PC-9 (cell line): Measurements from ENCODE around the gene KIAA0513. TPM values are rescaled to one million over a fixed set of nuclear protein-coding genes. Genes with fewer than 3 reads are reported as not detected.

Experiments used
- BruUV-seq: library from RNA; stranded (reverse); fragments of 400-500 nt; replicated peaks from 2 replicates; lab custom pipeline; 2021; lab: Mats Ljungman, UMichigan
- CTCF ChIA-PET: fragments of 300-600 bp; sonication (Branson Sonifier 250); formaldehyde crosslinking; loops from one replicate; lab custom pipeline; 2022; ENCODE audit warnings: antibody characterized with exemption; lab: Charles Lee
- POLR2A ChIA-PET: fragments of 300-600 bp; sonication (Branson Sonifier 250); formaldehyde crosslinking; loops from one replicate; lab custom pipeline; 2022; ENCODE audit warnings: antibody characterized with exemption; ENCODE audit not compliant: unreplicated experiment; lab: Charles Lee
- DNase-seq, 2 experiments: peaks; one replicate each; pipeline versions ENCODE4 v3.0.0 to v3.0.0-alpha.2; 2015 to 2022; ENCODE audit warnings: mixed read lengths in 1 of 2
- H2AFZ ChIP-seq: fragments of 200-600 bp; sonication (generic); 2 replicates; pipeline ENCODE4 v1.8.1; 2017; ENCODE audit warnings: antibody characterized with exemption
- H3F3A ChIP-seq: fragments of 200-600 bp; sonication (generic); 2 replicates; pipeline ENCODE4 v1.8.1; 2017; ENCODE audit warnings: antibody characterized with exemption, mild to moderate bottlenecking, low read depth; ENCODE audit not compliant: insufficient read depth
- H3K27ac ChIP-seq: fragments of 200-600 bp; sonication (generic); 2 replicates; pipeline ENCODE4 v1.6.1; 2016; ENCODE audit warnings: mixed run types
- H3K27me3 ChIP-seq: fragments of 200-600 bp; sonication (generic); 2 replicates; pipeline ENCODE4 v1.6.1; 2016; ENCODE audit warnings: low read depth, mixed run types; ENCODE audit not compliant: insufficient read depth
- H3K36me3 ChIP-seq: fragments of 200-600 bp; sonication (generic); 2 replicates; pipeline ENCODE4 v1.6.1; 2016; ENCODE audit warnings: low read depth, mixed run types
- H3K4me1 ChIP-seq: fragments of 200-600 bp; sonication (generic); replicated peaks from 2 replicates; pipeline ENCODE4 v1.6.1; 2016; ENCODE audit warnings: mixed run types; ENCODE audit not compliant: insufficient read depth
- H3K4me2 ChIP-seq: fragments of 200-600 bp; sonication (generic); 2 replicates; pipeline ENCODE4 v1.6.1; 2017; ENCODE audit warnings: mixed run types
- H3K4me3 ChIP-seq: fragments of 200-600 bp; sonication (generic); 2 replicates; pipeline ENCODE4 v1.6.1; 2016; ENCODE audit warnings: mixed run types
- H3K79me2 ChIP-seq: fragments of 200-600 bp; sonication (generic); 2 replicates; pipeline ENCODE4 v1.6.1; 2017; ENCODE audit warnings: low read depth, mixed run types
- H3K9me2 ChIP-seq: fragments of 200-600 bp; sonication (generic); 2 replicates; pipeline ENCODE4 v1.8.1; 2017; ENCODE audit warnings: mild to moderate bottlenecking; ENCODE audit not compliant: insufficient read depth
- H3K9me3 ChIP-seq: fragments of 200-600 bp; sonication (generic); 2 replicates; pipeline ENCODE4 v1.8.1; 2016; ENCODE audit warnings: low read depth; ENCODE audit not compliant: insufficient read depth
- H4K20me1 ChIP-seq: fragments of 200-600 bp; sonication (generic); 2 replicates; pipeline ENCODE4 v1.8.1; 2017; ENCODE audit not compliant: insufficient read depth
- CTCF ChIP-seq: fragments of 200-600 bp; sonication (generic); conservative IDR thresholded peaks from 2 replicates; pipeline ENCODE4 v1.6.1; 2017; ENCODE audit warnings: mixed run types, antibody characterized with exemption, mild to moderate bottlenecking, moderate library complexity
- EZH2 ChIP-seq: fragments of 200-600 bp; sonication (generic); IDR thresholded peaks from 2 replicates; pipeline ENCODE4 v1.8.0; 2017; ENCODE audit warnings: antibody characterized with exemption, low read depth
- intact Hi-C: fragments of 100-400 bp; cut with micrococcal nuclease; formaldehyde crosslinking; loops from one replicate; pipeline ENCODE4 v1.10.0; 2022; ENCODE audit not compliant: unreplicated experiment
- total RNA-seq: library from RNA; stranded (reverse); gene quantifications from 2 replicates; pipeline ENCODE4 v1.2.3, GENCODE V29; 2021

Gene KIAA0513
- total RNA-seq, 1 experiment from 2014 or later = 4.3 TPM

- BruUV-seq = no TSS peak
Observed at GRCh38 chr16:85014311-85014710, 13.3 kb upstream of the KIAA0513 start.

DNA sequence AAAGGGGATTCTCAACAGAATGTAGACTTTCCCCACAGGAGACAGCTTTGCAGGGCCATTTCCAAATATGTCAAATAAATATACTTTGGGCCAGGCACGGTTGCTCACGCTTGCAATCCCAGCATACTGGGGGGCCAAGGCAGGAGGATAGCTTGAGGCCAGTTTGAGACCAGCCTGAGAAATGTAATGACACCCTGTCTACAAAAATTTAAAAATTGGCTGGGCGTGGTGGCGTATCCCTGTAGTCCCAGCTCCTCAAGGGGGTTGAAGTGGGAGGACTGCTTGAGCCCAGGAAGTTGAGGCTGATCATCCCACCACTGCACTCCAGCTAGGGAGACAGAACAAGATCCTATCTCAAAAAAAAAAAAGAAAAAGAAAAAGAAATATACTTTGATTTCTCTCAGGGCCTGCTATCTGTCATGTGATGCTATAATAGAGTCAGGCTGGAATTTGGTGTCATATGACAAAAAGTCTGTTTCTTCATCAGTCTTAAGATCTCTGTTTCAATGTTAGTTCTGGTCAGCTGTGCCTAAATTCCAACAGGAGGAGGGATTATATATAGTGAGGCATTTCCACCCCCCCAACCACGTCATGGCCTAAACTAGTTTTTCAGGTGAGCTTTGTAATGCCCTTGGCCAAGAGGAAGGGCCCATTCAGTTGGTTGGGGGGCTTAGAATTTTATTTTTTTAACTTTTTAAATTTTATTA lies 12.0 kb upstream of the KIAA0513 start:
- TF ChIP-seq EZH2 = no peak
- TF ChIP-seq CTCF = no peak
- Histone ChIP-seq H3K27me3 (no peaks in the 10 kb centered on the region), H2AFZ (no peak overlapping the region), H3K9me2 (no peaks in the 10 kb centered on the region), H4K20me1 (no peaks in the 10 kb centered on the region), H3K4me3 (no peak overlapping the region), H3K36me3 (no peaks in the 10 kb centered on the region), H3K4me2 (no peak overlapping the region), H3K27ac (no peak overlapping the region), H3K9me3 (no peaks in the 10 kb centered on the region), H3K4me1 (peaks cover 25% of the 10 kb centered on the region; the same call in 1 of the 2 replicates), H3K79me2 (peaks cover 4% of the 10 kb centered on the region), H3F3A (peaks cover 13% of the 10 kb centered on the region; the same call in 1 of the 2 replicates)
- peak in 1 of 2 experiments; percentile 64 for DNase-seq
- ChIA-PET CTCF (no interaction called here), POLR2A (interaction anchor here (0.7 kb wide), 1 partner anchor 641 kb away, joined by 3 read pairs; no protein-coding TSS in a partner anchor)
- no TSS peak for BruUV-seq
- intact Hi-C loops = no loop called here

More at GRCh38 chr16:85014311-85014710, 13.3 kb upstream of the KIAA0513 start:
- 0 out of 2 replicates have a peak, but pooled peaks cover 3% of the 10 kb centered on the region for H3K36me3 ChIP-seq
- intact Hi-C loops = no loop called here
- peaks cover 35% of the 10 kb centered on the region for H3K4me1 ChIP-seq
- peaks cover 13% of the 10 kb centered on the region; the same call in 1 of the 2 replicates for H3F3A ChIP-seq
- H3K79me2 ChIP-seq = peaks cover 18% of the 10 kb centered on the region
- H3K9me2 ChIP-seq = no peaks in the 10 kb centered on the region
- no peak overlapping the region for H2AFZ ChIP-seq
- H3K9me3 ChIP-seq = no peaks in the 10 kb centered on the region
- H3K27me3 ChIP-seq = no peaks in the 10 kb centered on the region
- H3K4me3 ChIP-seq = no peak overlapping the region
- no peak overlapping the region for H3K27ac ChIP-seq
- H3K4me2 ChIP-seq = no peak overlapping the region
- TF ChIP-seq CTCF (no peak), EZH2 (no peak)
- CTCF ChIA-PET = no interaction called here
- POLR2A ChIA-PET = no interaction called here
- H4K20me1 ChIP-seq = 0 out of 2 replicates have a peak, but pooled peaks cover 3% of the 10 kb centered on the region
- no peak for DNase-seq

- Histone ChIP-seq H3K27me3 (no peaks in the 10 kb centered on the region), H3K9me3 (no peaks in the 10 kb centered on the region), H3K9me2 (no peaks in the 10 kb centered on the region), H3K36me3 (no peaks in the 10 kb centered on the region), H3K79me2 (no peaks in the 10 kb centered on the region), H3K4me2 (no peak overlapping the region), H3K27ac (no peak overlapping the region), H3F3A (peaks cover 13% of the 10 kb centered on the region; the same call in 1 of the 2 replicates), H2AFZ (no peak overlapping the region), H3K4me1 (peaks cover 22% of the 10 kb centered on the region; the same call in 1 of the 2 replicates), H3K4me3 (no peak overlapping the region), H4K20me1 (no peaks in the 10 kb centered on the region)
- no peak for TF ChIP-seq CTCF
- no peak for TF ChIP-seq EZH2
- CTCF ChIA-PET = no interaction called here
- POLR2A ChIA-PET = no interaction called here
- BruUV-seq = no TSS peak
- no peak for DNase-seq
- intact Hi-C loops = loop anchor here (1.0 kb wide), 1 partner anchor 9 kb away; no protein-coding TSS in a partner anchor
Observed at GRCh38 chr16:85017151-85017550, 10.4 kb upstream of the KIAA0513 start.
